SK-N-SH (cell line): ENCODE results near the gene HYAL3. TPM values are rescaled to one million over a fixed set of nuclear protein-coding genes. Genes with fewer than 3 reads are reported as not detected.

Source experiments
- CTCF ChIA-PET: fragments of 300-600, 350-600 bp; formaldehyde crosslinking; extraction: SDS; loops from one replicate; lab custom pipeline; 2021; lab: Yijun Ruan, JAX
- POLR2A ChIA-PET: fragments of 350-600 bp; sonication (Branson Sonifier 250); formaldehyde crosslinking; extraction: SDS; loops from one replicate; lab custom pipeline; 2020; ENCODE audit warnings: antibody characterized with exemption, inconsistent platforms; lab: Yijun Ruan, JAX
- DNase-seq: peaks from one replicate; pipeline ENCODE4 v3.0.0; 2012
- H2AFZ ChIP-seq: fragments of 200-600 bp; sonication (generic); 2 replicates; pipeline ENCODE4 v1.8.1; 2016; ENCODE audit warnings: antibody characterized with exemption, mild to moderate bottlenecking, low read depth
- H3F3A ChIP-seq: fragments of 200-600 bp; sonication (generic); replicated peaks from 2 replicates; pipeline ENCODE3; 2016; ENCODE audit warnings: antibody characterized with exemption, mild to moderate bottlenecking; ENCODE audit not compliant: insufficient read depth
- H3K27ac ChIP-seq, 2 experiments: fragments of 200-500 bp in 1 of 2; fragments of 200-600 bp in 1 of 2; sonication (Bioruptor generic) in 1 of 2; sonication (generic), shearing (Covaris generic) in 1 of 2; 2 replicates each; pipeline versions ENCODE4 v1.5.1 to v1.6.1; 2014 to 2016; ENCODE audit warnings: low read depth in 2 of 2, inconsistent platforms in 1 of 2, low read length in 1 of 2, mild to moderate bottlenecking in 1 of 2, mixed read lengths in 1 of 2
- H3K27me3 ChIP-seq: fragments of 200-600 bp; sonication (generic), shearing (Covaris generic); 2 replicates; pipeline ENCODE4 v1.6.1; 2016; ENCODE audit warnings: mixed run types; ENCODE audit not compliant: insufficient read depth
- H3K36me3 ChIP-seq, 2 experiments: fragments of 200-500 bp in 1 of 2; fragments of 200-600 bp in 1 of 2; sonication (Bioruptor generic) in 1 of 2; sonication (generic) in 1 of 2; replicated peaks in 1 of 2; 2 replicates each; pipeline versions ENCODE3 to v1.5.1; 2014 to 2016; ENCODE audit warnings: low read length in 1 of 2, mild to moderate bottlenecking in 1 of 2; ENCODE audit not compliant: insufficient read depth in 2 of 2, control insufficient read depth in 1 of 2
- H3K4me1 ChIP-seq, 2 experiments: fragments of 200-500 bp in 1 of 2; fragments of 200-600 bp in 1 of 2; sonication (Bioruptor generic) in 1 of 2; sonication (generic), shearing (Covaris generic) in 1 of 2; 2 replicates each; pipeline versions ENCODE4 v1.5.1 to v1.6.1; 2014 to 2016; ENCODE audit warnings: low read depth in 1 of 2, low read length in 1 of 2, mixed run types in 1 of 2; ENCODE audit not compliant: insufficient read depth in 2 of 2, control insufficient read depth in 1 of 2
- H3K4me2 ChIP-seq: fragments of 200-600 bp; sonication (generic), shearing (Covaris generic); 2 replicates; pipeline ENCODE4 v1.6.1; 2017; ENCODE audit warnings: mixed run types
- H3K4me3 ChIP-seq, 2 experiments: fragments of 200-500 bp in 1 of 2; fragments of 200-600 bp in 1 of 2; sonication (Bioruptor generic) in 1 of 2; sonication (generic), shearing (Covaris generic) in 1 of 2; 2 replicates each; pipeline versions ENCODE4 v1.5.1 to v1.8.1; 2014 to 2016; ENCODE audit warnings: low read depth in 2 of 2, inconsistent platforms in 1 of 2, low read length in 1 of 2, mild to moderate bottlenecking in 1 of 2, mixed read lengths in 1 of 2, moderate library complexity in 1 of 2
- H3K79me2 ChIP-seq: fragments of 200-600 bp; sonication (generic); 2 replicates; pipeline ENCODE4 v1.8.1; 2017; ENCODE audit warnings: mild to moderate bottlenecking; ENCODE audit not compliant: insufficient read depth
- H3K9ac ChIP-seq: fragments of 200-600 bp; sonication (generic); 2 replicates; pipeline ENCODE4 v1.6.1; 2017; ENCODE audit warnings: mixed run types
- H3K9me2 ChIP-seq: fragments of 200-600 bp; sonication (generic); 2 replicates; pipeline ENCODE4 v1.6.1; 2017; ENCODE audit warnings: mixed run types
- H3K9me3 ChIP-seq: fragments of 200-600 bp; sonication (generic); 2 replicates; pipeline ENCODE4 v1.6.1; 2017; ENCODE audit warnings: mixed run types, mild to moderate bottlenecking, moderate library complexity
- H4K20me1 ChIP-seq: fragments of 200-600 bp; sonication (generic); 2 replicates; pipeline ENCODE4 v1.6.1; 2017; ENCODE audit warnings: mild to moderate bottlenecking, mixed run types; ENCODE audit not compliant: insufficient read depth
- ELF1 ChIP-seq: IDR thresholded peaks from 2 replicates; pipeline ENCODE4 v1.4.0; 2012
- FOXJ3 ChIP-seq: sonication (generic); formaldehyde crosslinking; IDR thresholded peaks from 2 replicates; pipeline ENCODE4 v1.5.1; 2020; ENCODE audit warnings: mild to moderate bottlenecking, missing genetic modification reagents
- GABPA ChIP-seq: IDR thresholded peaks from 2 replicates; pipeline ENCODE4 v1.4.0; 2012; ENCODE audit warnings: low read depth, mild to moderate bottlenecking
- GATA2 ChIP-seq: sonication (generic); formaldehyde crosslinking; IDR thresholded peaks from 2 replicates; pipeline ENCODE4 v1.5.0; 2020; ENCODE audit warnings: mild to moderate bottlenecking, missing genetic modification reagents
- IRF3 ChIP-seq: fragments of 150-350 bp; IDR thresholded peaks from 2 replicates; pipeline ENCODE4 v1.6.1; 2016; ENCODE audit warnings: mild to moderate bottlenecking, low read depth, low read length
- JUND ChIP-seq: IDR thresholded peaks from 2 replicates; pipeline ENCODE4 v1.4.0; 2012
- MXI1 ChIP-seq: IDR thresholded peaks from 2 replicates; pipeline ENCODE4 v1.6.1; 2012; ENCODE audit warnings: mild to moderate bottlenecking, low read depth, low read length, improper control_type of control experiment
- REST ChIP-seq: IDR thresholded peaks from 2 replicates; pipeline ENCODE4 v1.6.1; 2012; ENCODE audit warnings: mild to moderate bottlenecking, low read depth, low read length, moderate library complexity
- RXRA ChIP-seq: IDR thresholded peaks from 2 replicates; pipeline ENCODE4 v1.4.0; 2012; ENCODE audit warnings: low read depth, mild to moderate bottlenecking, borderline replicate concordance
- SIN3A ChIP-seq: IDR thresholded peaks from 2 replicates; pipeline ENCODE4 v1.6.1; 2012; ENCODE audit warnings: low read depth, mild to moderate bottlenecking, low read length, moderate library complexity, borderline replicate concordance
- SMC3 ChIP-seq: IDR thresholded peaks from 2 replicates; pipeline ENCODE4 v1.6.1; 2012; ENCODE audit warnings: low read depth, low read length, improper control_type of control experiment
- TAF1 ChIP-seq: IDR thresholded peaks from 2 replicates; pipeline ENCODE4 v1.6.1; 2012; ENCODE audit warnings: low read depth, mild to moderate bottlenecking, low read length, moderate library complexity, borderline replicate concordance
- USF1 ChIP-seq: IDR thresholded peaks from 2 replicates; pipeline ENCODE4 v1.4.0; 2012; ENCODE audit warnings: low read depth, borderline replicate concordance
- WGBS: methylation state at CpG from one replicate; pipeline ENCODE4 v1.1.6; 2017; ENCODE audit warnings: low lambda C conversion rate; 5-methylcytosine and 5-hydroxymethylcytosine counted together
- polyA plus RNA-seq, 3 experiments: library from polyadenylated mRNA; depleted of rRNA; stranded (reverse); fragments of >200 nt; gene quantifications; 2 replicates each; pipeline ENCODE4 v1.2.3, GENCODE V29; 2012

Gene HYAL3
- polyA plus RNA-seq, 1 of the 3 experiments (the other 2 are of a cell fraction) = 7.8 TPM

- no peak for DNase-seq
- WGBS = 92% methylated on average over 8 of the region's 8 CpGs
- TF ChIP-seq IRF3 (no peak), GABPA (no peak), USF1 (no peak), FOXJ3 (no peak), RXRA (no peak), ELF1 (no peak), GATA2 (CRISPR knock-in tag) (no peak), SMC3 (no peak), TAF1 (no peak), JUND (no peak), MXI1 (no peak), SIN3A (no peak), REST (no peak)
- 0 out of 2 replicates have a peak, but pooled peaks cover 12% of the 10 kb centered on the region for H3K27me3 ChIP-seq
- no peak overlapping the region for H3K9ac ChIP-seq
- no peak overlapping the region for H3K4me2 ChIP-seq
- H3K4me1 ChIP-seq = peaks cover 0 to 7% of the 10 kb centered on the region in 2 experiments; a peak in 1 of 4 replicates
- H2AFZ ChIP-seq = no peak overlapping the region
- no peak overlapping the region for H3K4me3 ChIP-seq
- H3K36me3 ChIP-seq = no peaks in the 10 kb centered on the region
- peaks cover 3% of the 10 kb centered on the region for H3F3A ChIP-seq
- ChIA-PET POLR2A (interaction anchor here (1.2 kb wide), 1 partner anchor 20 kb away, joined by 4 read pairs; no protein-coding TSS in a partner anchor), CTCF (interaction anchor here (1.0 to 12.2 kb wide), 5 partner anchors 19 to 158 kb away, joined by 4 to 206 read pairs (median 11); partner anchors contain the start of genes GNAT1, HYAL3 and NAA80)
- no peaks in the 10 kb centered on the region for H3K79me2 ChIP-seq
- no peaks in the 10 kb centered on the region for H4K20me1 ChIP-seq
- no peak overlapping the region for H3K27ac ChIP-seq
- no peaks in the 10 kb centered on the region for H3K9me3 ChIP-seq
- H3K9me2 ChIP-seq = no peaks in the 10 kb centered on the region
Observed at GRCh38 chr3:50279255-50280016, 19.8 kb downstream of the HYAL3 start.
